WTC11 (cell line): ENCODE data around the gene OSTN. TPM values are rescaled to one million over a fixed set of nuclear protein-coding genes. Genes with fewer than 3 reads are reported as not detected.

Experiments
- ATAC-seq: fragments of 200-7000 bp; cut with Tn5 transposase; 2 replicates; pipeline ENCODE4 v1.10.0; 2021; ENCODE audit warnings: mild to moderate bottlenecking, moderate library complexity
- CTCF ChIA-PET: fragments of 300-600 bp; sonication (Branson Sonifier 250); formaldehyde crosslinking; loops from one replicate; lab custom pipeline; 2021; ENCODE audit warnings: antibody characterized with exemption; lab: Charles Lee
- POLR2A ChIA-PET: fragments of 350-600 bp; sonication (Branson Sonifier 250); formaldehyde crosslinking; loops from one replicate; lab custom pipeline; 2021; ENCODE audit warnings: antibody characterized with exemption; lab: Charles Lee
- DNase-seq: peaks from one replicate; pipeline ENCODE4 v3.0.0; 2021; ENCODE audit warnings: low spot score
- H3K27ac Mint-ChIP-seq: 2 replicates; pipeline ENCODE4 v1.8.0; 2021; ENCODE audit warnings: mixed read lengths
- H3K27me3 Mint-ChIP-seq: 2 replicates; pipeline ENCODE4 v1.8.0; 2021; ENCODE audit warnings: low read depth, mild to moderate bottlenecking, moderate library complexity, mixed read lengths
- H3K36me3 Mint-ChIP-seq: 2 replicates; pipeline ENCODE4 v1.8.0; 2021; ENCODE audit warnings: mixed read lengths
- H3K4me1 Mint-ChIP-seq: 2 replicates; pipeline ENCODE4 v1.8.0; 2022; ENCODE audit warnings: mixed read lengths
- H3K4me3 Mint-ChIP-seq: 2 replicates; pipeline ENCODE4 v1.8.0; 2021; ENCODE audit warnings: mild to moderate bottlenecking, moderate library complexity, mixed read lengths
- H3K9me3 Mint-ChIP-seq: 2 replicates; pipeline ENCODE4 v1.8.0; 2021; ENCODE audit warnings: mixed read lengths
- ATF3 ChIP-seq: sonication (generic); formaldehyde crosslinking; conservative IDR thresholded peaks from 2 replicates; pipeline ENCODE4 v1.8.1; 2022; ENCODE audit warnings: mild to moderate bottlenecking, missing genetic modification reagents
- CREM ChIP-seq: sonication (generic); formaldehyde crosslinking; IDR thresholded peaks from 2 replicates; pipeline ENCODE4 v1.8.1; 2022; ENCODE audit warnings: mild to moderate bottlenecking, missing genetic modification reagents, moderate library complexity
- CTCF ChIP-seq: fragments of 200-600 bp; IDR thresholded peaks from 2 replicates; pipeline ENCODE4 v1.8.0; 2022; ENCODE audit warnings: antibody characterized with exemption
- E2F4 ChIP-seq: sonication (generic); formaldehyde crosslinking; IDR thresholded peaks from 2 replicates; pipeline ENCODE4 v1.8.1; 2022; ENCODE audit warnings: low read depth, mild to moderate bottlenecking, moderate library complexity, missing genetic modification reagents, borderline replicate concordance
- ELF4 ChIP-seq: sonication (generic); formaldehyde crosslinking; IDR thresholded peaks from 2 replicates; pipeline ENCODE4 v1.8.1; 2022; ENCODE audit warnings: low read depth, mild to moderate bottlenecking, moderate library complexity, missing genetic modification reagents
- FOXK1 ChIP-seq: sonication (generic); formaldehyde crosslinking; IDR thresholded peaks from 2 replicates; pipeline ENCODE4 v1.8.0; 2022; ENCODE audit warnings: mild to moderate bottlenecking, moderate library complexity, missing genetic modification reagents
- HMGA2 ChIP-seq: fragments of 250-450 bp; sonication (Bioruptor Pico); IDR thresholded peaks from 2 replicates; pipeline ENCODE4 v1.4.0; 2021; ENCODE audit warnings: mild to moderate bottlenecking, moderate library complexity
- HMGXB4 ChIP-seq: sonication (generic); formaldehyde crosslinking; IDR thresholded peaks from 2 replicates; pipeline ENCODE4 v1.8.1; 2023; ENCODE audit warnings: mild to moderate bottlenecking, moderate library complexity, missing genetic modification reagents
- MAX ChIP-seq: sonication (generic); formaldehyde crosslinking; IDR thresholded peaks from 2 replicates; pipeline ENCODE4 v1.8.0; 2022; ENCODE audit warnings: mild to moderate bottlenecking, missing genetic modification reagents
- MXD4 ChIP-seq: fragments of 250-450 bp; sonication (Bioruptor Pico); IDR thresholded peaks from 2 replicates; pipeline ENCODE4 v1.8.0; 2021; ENCODE audit warnings: mild to moderate bottlenecking, moderate library complexity, borderline replicate concordance
- MYBL2 ChIP-seq: sonication (generic); formaldehyde crosslinking; IDR thresholded peaks from 2 replicates; pipeline ENCODE4 v1.8.1; 2023; ENCODE audit warnings: mild to moderate bottlenecking, moderate library complexity, missing genetic modification reagents
- NFE2L1 ChIP-seq: sonication (generic); formaldehyde crosslinking; IDR thresholded peaks from 2 replicates; pipeline ENCODE4 v1.8.1; 2023; ENCODE audit warnings: missing genetic modification reagents
- SP1 ChIP-seq: sonication (generic); formaldehyde crosslinking; conservative IDR thresholded peaks from 2 replicates; pipeline ENCODE4 v1.8.1; 2022; ENCODE audit warnings: missing genetic modification reagents
- TEAD4 ChIP-seq: sonication (generic); formaldehyde crosslinking; IDR thresholded peaks from 2 replicates; pipeline ENCODE4 v1.8.0; 2022; ENCODE audit warnings: mild to moderate bottlenecking, missing genetic modification reagents
- USF2 ChIP-seq: sonication (generic); formaldehyde crosslinking; IDR thresholded peaks from 2 replicates; pipeline ENCODE4 v1.8.1; 2023; ENCODE audit warnings: mild to moderate bottlenecking, missing genetic modification reagents, moderate library complexity
- ZNF138 ChIP-seq: sonication (generic); formaldehyde crosslinking; conservative IDR thresholded peaks from 2 replicates; pipeline ENCODE4 v1.8.1; 2022; ENCODE audit warnings: mild to moderate bottlenecking, moderate library complexity, missing genetic modification reagents
- ZNF219 ChIP-seq: sonication (generic); formaldehyde crosslinking; IDR thresholded peaks from 2 replicates; pipeline ENCODE4 v1.8.0; 2023; ENCODE audit warnings: missing genetic modification reagents, mild to moderate bottlenecking, borderline replicate concordance
- ZNF232 ChIP-seq: sonication (generic); formaldehyde crosslinking; IDR thresholded peaks from 2 replicates; pipeline ENCODE4 v1.8.0; 2022; ENCODE audit warnings: mild to moderate bottlenecking, missing genetic modification reagents
- ZNF423 ChIP-seq: fragments of 250-450 bp; sonication (Bioruptor Pico); IDR thresholded peaks from 2 replicates; pipeline ENCODE4 v2.1.2; 2022; ENCODE audit warnings: mild to moderate bottlenecking, moderate library complexity
- ZNF532 ChIP-seq: fragments of 250-450 bp; sonication (Bioruptor Pico); IDR thresholded peaks from 2 replicates; pipeline ENCODE4 v1.9.0; 2021; ENCODE audit warnings: mild to moderate bottlenecking, borderline replicate concordance
- ZSCAN18 ChIP-seq: fragments of 250-450 bp; sonication (Bioruptor Pico); IDR thresholded peaks from 2 replicates; pipeline ENCODE4 v2.1.2; 2022; ENCODE audit warnings: mild to moderate bottlenecking, moderate library complexity
- total RNA-seq: library from RNA; stranded (reverse); gene quantifications from 3 replicates; pipeline ENCODE4 v1.2.3, GENCODE V29; 2021

The OSTN gene
- total RNA-seq, 1 experiment from 2014 or later, result not detected

- TF ChIP-seq HMGXB4 (CRISPR knock-in tag) (no peak), ATF3 (CRISPR knock-in tag) (no peak), MXD4 (CRISPR knock-in tag) (no peak), CTCF (no peak)
- TF ChIP-seq, all 79 proteins: peak for 0
Observed at GRCh38 chr3:191303596-191303995, 104.6 kb downstream of the OSTN start (continued).

GRCh38 chr3:191306428-191306827 lies 107.4 kb downstream of the OSTN start:
- H3K9me3 Mint-ChIP-seq, result peaks cover 3% of the 10 kb centered on the region; the same call in 1 of the 2 replicates
- no peak for TF ChIP-seq HMGA2 (CRISPR knock-in tag)
- TF ChIP-seq E2F4, result no peak
- no peak for TF ChIP-seq MYBL2 (CRISPR knock-in tag)
- no peak for TF ChIP-seq SP1
- TF ChIP-seq ZNF532 (CRISPR knock-in tag), result no peak
- TF ChIP-seq USF2, result no peak
- TF ChIP-seq ZNF232 (CRISPR knock-in tag), result no peak
- no peak for TF ChIP-seq ZNF138 (CRISPR knock-in tag)
- TF ChIP-seq ZSCAN18 (CRISPR knock-in tag), result no peak
- no peak for TF ChIP-seq MAX (CRISPR knock-in tag)
- TF ChIP-seq NFE2L1 (CRISPR knock-in tag), result no peak
- no peak for TF ChIP-seq ZNF423 (CRISPR knock-in tag)
- TF ChIP-seq ZNF219 (CRISPR knock-in tag), result no peak
- TF ChIP-seq ELF4, result no peak
- TF ChIP-seq FOXK1 (CRISPR knock-in tag), result no peak
- no peak for TF ChIP-seq CREM (CRISPR knock-in tag)
- no peak for TF ChIP-seq TEAD4 (CRISPR knock-in tag)
- TF ChIP-seq, all 79 proteins: peak for 0
- Mint-ChIP-seq H3K36me3 (no peaks in the 10 kb centered on the region), H3K4me1 (peaks cover 16% of the 10 kb centered on the region), H3K4me3 (no peak overlapping the region), H3K27ac (no peak overlapping the region), H3K27me3 (no peaks in the 10 kb centered on the region)
- DNase-seq (no peak), ATAC-seq (no peak)
- ChIA-PET CTCF (no interaction called here), POLR2A (no interaction called here)
